Cardiac fibroblast (primary cell): ENCODE results near the gene PMP22.

Source experiments
- DNase-seq, 2 donors: peaks; one replicate each; pipeline versions ENCODE4 v3.0.0 to v3.0.0-alpha.2; 2010; ENCODE audit warnings: low read depth in 2 of 2
- H3K4me3 ChIP-seq, 2 donors: replicated peaks in 1 of 2; 1 replicate in 1 of 2; 2 replicates in 1 of 2; pipeline ENCODE4 v1.5.1; 2011; ENCODE audit warnings: low read depth in 2 of 2, low read length in 2 of 2, mild to moderate bottlenecking in 2 of 2, moderate library complexity in 1 of 2
- TF ChIP-seq, protein P1 (sequence below): IDR thresholded peaks from one replicate; pipeline ENCODE4 v1.5.1; 2011; ENCODE audit warnings: low read depth, mild to moderate bottlenecking, low read length, inconsistent platforms

PMP22 gene

DNA sequence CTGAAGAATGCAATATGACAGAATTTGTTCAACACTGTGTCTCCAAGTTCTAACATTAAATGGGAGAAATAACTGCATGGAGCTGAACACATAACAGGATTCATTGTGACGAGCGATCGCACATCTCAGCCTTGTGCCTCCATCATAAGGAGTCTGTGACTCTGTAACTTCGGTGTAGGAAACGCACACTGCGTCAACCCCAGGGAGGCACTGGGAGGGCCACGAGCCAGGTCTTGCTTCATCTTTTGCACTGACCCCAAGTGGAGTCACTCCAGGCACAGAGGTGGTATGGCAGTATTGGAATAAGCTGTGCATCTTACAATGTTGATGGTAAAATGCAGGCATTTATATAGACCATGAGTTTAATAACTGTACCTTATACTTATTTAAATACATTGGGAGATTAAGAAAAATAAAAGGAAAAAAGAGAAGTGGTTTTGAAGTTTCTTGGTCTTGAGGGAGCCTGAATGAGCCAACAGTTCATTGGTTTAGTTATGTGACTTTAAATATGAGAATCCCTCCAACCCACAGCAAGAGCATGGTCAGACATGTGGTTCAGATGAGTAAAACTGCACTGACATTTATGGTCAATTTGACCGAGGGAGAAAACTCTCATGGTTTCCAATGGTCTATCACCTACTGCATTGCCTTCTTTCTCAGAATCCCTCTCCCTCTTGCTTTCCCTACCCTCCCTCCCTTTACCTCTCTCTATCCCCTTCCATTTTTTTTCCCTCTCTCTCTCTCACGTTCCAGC, 5.7 kb upstream of the PMP22 start:
- no peak for DNase-seq
- no peak overlapping the region for H3K4me3 ChIP-seq
- TF ChIP-seq, protein P1, sequence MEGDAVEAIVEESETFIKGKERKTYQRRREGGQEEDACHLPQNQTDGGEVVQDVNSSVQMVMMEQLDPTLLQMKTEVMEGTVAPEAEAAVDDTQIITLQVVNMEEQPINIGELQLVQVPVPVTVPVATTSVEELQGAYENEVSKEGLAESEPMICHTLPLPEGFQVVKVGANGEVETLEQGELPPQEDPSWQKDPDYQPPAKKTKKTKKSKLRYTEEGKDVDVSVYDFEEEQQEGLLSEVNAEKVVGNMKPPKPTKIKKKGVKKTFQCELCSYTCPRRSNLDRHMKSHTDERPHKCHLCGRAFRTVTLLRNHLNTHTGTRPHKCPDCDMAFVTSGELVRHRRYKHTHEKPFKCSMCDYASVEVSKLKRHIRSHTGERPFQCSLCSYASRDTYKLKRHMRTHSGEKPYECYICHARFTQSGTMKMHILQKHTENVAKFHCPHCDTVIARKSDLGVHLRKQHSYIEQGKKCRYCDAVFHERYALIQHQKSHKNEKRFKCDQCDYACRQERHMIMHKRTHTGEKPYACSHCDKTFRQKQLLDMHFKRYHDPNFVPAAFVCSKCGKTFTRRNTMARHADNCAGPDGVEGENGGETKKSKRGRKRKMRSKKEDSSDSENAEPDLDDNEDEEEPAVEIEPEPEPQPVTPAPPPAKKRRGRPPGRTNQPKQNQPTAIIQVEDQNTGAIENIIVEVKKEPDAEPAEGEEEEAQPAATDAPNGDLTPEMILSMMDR, result no peak

DNA sequence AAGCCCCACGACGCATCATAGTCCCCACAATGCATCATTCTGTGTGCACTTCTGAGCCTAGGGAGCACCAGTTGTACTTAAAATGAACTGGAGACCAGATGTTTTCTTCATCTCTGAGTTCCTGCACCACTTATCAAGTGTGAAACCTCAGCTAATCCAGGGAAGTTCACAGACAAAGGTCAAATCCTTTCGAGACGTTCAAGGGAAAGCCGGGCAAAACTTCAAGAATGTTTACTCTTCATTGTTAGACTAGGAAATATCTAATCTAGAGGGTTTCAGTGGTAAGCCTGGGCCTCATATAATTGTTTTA, 4.6 kb upstream of the PMP22 start:
- peak in 1 of 2 donors; percentile 75 for DNase-seq
- TF ChIP-seq, protein P1, result no peak
- no peak overlapping the region for H3K4me3 ChIP-seq

DNA sequence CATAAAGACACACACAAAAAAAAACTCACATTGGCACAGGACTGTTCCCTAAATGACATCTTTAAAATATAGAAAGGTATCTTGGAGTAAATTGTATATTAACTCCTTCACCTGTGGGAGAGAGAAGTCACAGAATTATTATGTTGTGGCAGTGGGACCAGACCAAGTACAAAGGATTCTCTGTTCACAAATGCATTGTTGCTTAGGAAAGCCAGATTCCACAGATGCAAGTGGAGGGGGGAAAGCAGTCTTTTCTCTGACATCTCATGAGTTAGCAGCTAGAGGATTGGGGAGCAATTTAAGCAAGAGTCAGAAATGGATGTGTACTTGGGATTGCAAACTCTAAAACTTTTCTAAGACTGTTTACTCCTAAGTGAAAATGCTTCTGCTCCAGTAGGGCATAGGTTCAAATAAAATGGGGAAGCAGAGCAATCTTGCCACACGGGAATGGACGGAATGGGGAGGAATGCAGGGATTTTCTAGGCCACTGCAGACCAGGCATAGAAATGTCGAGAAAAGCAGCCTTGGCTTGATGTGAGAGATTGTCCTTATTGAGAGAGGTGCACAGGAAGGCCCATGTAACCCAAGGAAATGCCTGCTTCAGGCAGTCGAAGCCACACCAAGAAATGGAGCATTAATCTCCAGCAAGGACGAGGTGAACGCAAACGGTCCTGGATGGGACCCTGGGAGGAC, 4.1 kb upstream of the PMP22 start:
- DNase-seq, result no peak
- TF ChIP-seq, protein P1, result no peak
- H3K4me3 ChIP-seq, result no peak overlapping the region

DNA sequence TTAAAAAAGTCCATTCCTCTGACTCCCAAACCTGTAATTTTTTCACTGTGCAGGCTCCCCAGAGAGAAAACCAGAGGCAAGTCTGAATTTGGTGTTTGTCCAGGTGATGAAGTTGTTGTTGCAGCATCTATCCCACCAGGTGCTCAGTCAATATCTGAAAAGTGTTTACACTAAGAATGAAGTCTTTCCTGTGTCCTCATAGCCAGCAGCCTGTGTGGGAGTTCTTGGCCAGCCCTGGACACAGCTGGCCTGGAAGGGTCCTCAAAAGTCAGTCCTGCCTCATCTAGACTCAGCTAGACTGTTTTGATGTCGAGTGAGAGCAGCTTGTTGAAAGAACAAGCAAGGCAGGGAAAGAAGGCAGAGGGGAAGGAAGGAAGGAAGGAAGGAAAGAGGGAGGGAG, 3.3 kb upstream of the PMP22 start:
- TF ChIP-seq, protein P1, result no peak

DNA sequence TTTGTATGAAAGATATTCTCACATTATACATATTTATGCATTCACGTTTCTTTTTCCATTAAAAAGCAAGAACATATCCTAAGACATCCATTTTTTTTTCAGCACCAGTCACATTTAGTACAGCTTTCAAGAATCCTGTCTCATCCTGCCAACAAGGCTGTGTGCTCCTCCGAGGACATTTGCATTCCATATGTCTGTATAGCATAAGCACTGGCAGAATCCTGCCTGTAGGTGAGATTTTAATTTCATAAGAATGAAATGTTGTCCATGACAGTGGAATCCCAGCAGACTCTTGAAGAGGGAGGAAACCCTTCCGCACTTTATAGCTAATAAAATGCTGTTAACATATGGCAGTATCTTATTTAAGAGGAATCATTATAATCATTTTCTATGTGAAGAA, 2.9 kb upstream of the PMP22 start:
- TF ChIP-seq, protein P1, result no peak
- no peak for DNase-seq
- no peak overlapping the region for H3K4me3 ChIP-seq

More for the DNA sequence above, 3.3 kb upstream of the PMP22 start:
- no peak for DNase-seq
- no peak overlapping the region for H3K4me3 ChIP-seq

DNA sequence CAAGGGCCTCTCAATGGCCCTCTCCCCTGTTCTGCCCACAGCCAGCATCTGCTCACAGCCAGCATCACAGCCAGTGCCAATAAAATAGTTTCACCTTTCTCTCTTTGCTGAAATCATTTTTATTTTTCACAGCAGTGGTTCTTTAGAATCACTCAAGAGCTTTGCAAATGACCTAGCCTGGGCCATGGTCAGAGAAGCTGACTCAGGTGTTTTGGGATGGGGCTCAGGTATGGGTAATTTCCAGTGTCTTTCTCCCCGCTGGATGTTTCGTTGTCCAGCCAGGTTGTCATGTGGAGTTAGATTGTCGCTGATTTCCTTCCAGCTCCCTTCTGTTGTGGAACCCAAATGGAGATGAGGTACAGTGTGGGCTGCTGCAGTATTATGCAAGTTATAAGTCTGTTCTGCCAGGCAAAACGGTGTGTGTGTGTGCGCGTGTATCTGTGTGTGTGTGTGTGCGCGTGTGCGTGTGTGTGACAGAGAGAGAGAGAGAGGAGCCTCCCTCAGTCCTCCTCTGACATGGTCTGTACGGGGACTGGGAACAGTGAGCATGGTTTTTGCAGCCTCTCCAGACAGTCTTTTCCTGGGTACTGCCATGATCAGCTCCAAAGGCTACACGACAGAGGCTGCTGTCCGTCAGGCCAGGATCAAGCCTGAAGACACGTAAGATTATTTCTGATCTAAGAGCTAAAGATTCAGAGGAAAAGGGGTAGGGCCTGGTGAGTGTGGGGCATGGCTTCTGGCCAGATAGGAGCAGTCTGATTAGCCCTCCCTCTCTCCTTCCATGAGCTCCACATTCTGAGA, 1.4 kb upstream of the PMP22 start:
- DNase-seq, result no peak
- TF ChIP-seq, protein P1, result no peak
- H3K4me3 ChIP-seq, result no peak overlapping the region
